Measurements from ENCODE around the gene FUT9. TPM values are rescaled to one million over a fixed set of nuclear protein-coding genes. Genes with fewer than 3 reads are reported as not detected.

FUT9 gene
- total RNA-seq, 2 donors from 2014 or later, result 1.5 to 4.3 TPM

- no peaks in the 10 kb centered on the region for H3K27me3 Mint-ChIP-seq (ENCODE audit: insufficient read depth)
- DNase-seq, result no peak
- Histone ChIP-seq H3K4me3 (ENCODE audit: low read length) (no peak overlapping the region), H3K4me1 (ENCODE audit: control insufficient read depth, insufficient read depth, low read length) (no peaks in the 10 kb centered on the region), H3K9me3 (ENCODE audit: control insufficient read depth, low read length) (peaks cover 6% of the 10 kb centered on the region), H3K36me3 (ENCODE audit: control insufficient read depth, insufficient read depth, low read length) (no peaks in the 10 kb centered on the region), H3K27me3 (ENCODE audit: control insufficient read depth, insufficient read depth, low read length, poor library complexity, severe bottlenecking) (no peaks in the 10 kb centered on the region), H3K27ac (ENCODE audit: low read depth, low read length) (peak overlapping the region; percentile 47), H3K9ac (ENCODE audit: extremely low read depth, low read length, poor library complexity, severe bottlenecking) (no peak overlapping the region)
- no peak for TF ChIP-seq CTCF (conservative IDR thresholded peaks at IDR 0.05)
- no peaks in the 10 kb centered on the region for H3K4me1 Mint-ChIP-seq
- H3K9me3 Mint-ChIP-seq, result peaks cover 7% of the 10 kb centered on the region
- 80 to 87% methylated on average over 4 of the region's 4 CpGs for WGBS, 2 experiments (ENCODE audit: insufficient coverage in 1 of 2, insufficient read length in 1 of 2)
- H3K27ac Mint-ChIP-seq, result no peak overlapping the region
- peaks cover under 1% of the 10 kb centered on the region for H3K36me3 Mint-ChIP-seq (ENCODE audit: low read depth)
- H3K4me3 Mint-ChIP-seq, result no peak overlapping the region
Measured at GRCh38 chr6:96058082-96058481, 42.3 kb downstream of the FUT9 start.

DNA sequence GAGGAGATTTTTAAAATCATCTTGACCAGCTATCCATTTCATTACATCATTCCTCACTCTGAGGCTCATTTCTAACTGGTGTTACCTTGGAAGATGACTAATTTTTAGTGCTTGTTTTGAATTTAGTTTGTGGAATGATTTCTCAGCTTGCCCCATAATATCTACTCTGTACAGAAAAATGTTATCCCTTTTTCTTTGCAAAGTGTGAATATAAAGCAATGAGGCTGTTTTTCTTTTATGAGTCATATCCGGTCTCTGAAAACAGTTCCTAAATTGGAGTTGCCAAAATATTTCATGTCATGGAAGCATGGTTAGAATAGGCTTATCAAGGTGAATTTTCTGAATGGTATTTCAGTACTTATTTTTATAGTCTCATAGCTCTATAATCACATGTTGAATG lies 43.8 kb downstream of the FUT9 start:
- Mint-ChIP-seq H3K27me3 (ENCODE audit: insufficient read depth) (no peaks in the 10 kb centered on the region), H3K4me3 (no peak overlapping the region), H3K9me3 (peaks cover 10% of the 10 kb centered on the region), H3K4me1 (no peaks in the 10 kb centered on the region), H3K36me3 (ENCODE audit: low read depth) (peaks cover 3% of the 10 kb centered on the region), H3K27ac (no peak overlapping the region)
- Histone ChIP-seq H3K36me3 (ENCODE audit: control insufficient read depth, insufficient read depth, low read length) (no peaks in the 10 kb centered on the region), H3K4me3 (ENCODE audit: low read length) (no peak overlapping the region), H3K9ac (ENCODE audit: extremely low read depth, low read length, poor library complexity, severe bottlenecking) (no peak overlapping the region), H3K27ac (ENCODE audit: low read depth, low read length) (no peak overlapping the region), H3K4me1 (ENCODE audit: control insufficient read depth, insufficient read depth, low read length) (no peaks in the 10 kb centered on the region), H3K9me3 (ENCODE audit: control insufficient read depth, low read length) (peaks cover 12% of the 10 kb centered on the region), H3K27me3 (ENCODE audit: control insufficient read depth, insufficient read depth, low read length, poor library complexity, severe bottlenecking) (no peaks in the 10 kb centered on the region)
- WGBS, 2 experiments (ENCODE audit: insufficient coverage in 1 of 2, insufficient read length in 1 of 2), result 100% methylated on average over 1 of the region's 1 CpG; no CpG with 5 or more reads in 1 of the 2 experiments
- TF ChIP-seq CTCF (conservative IDR thresholded peaks at IDR 0.05), result no peak
- no peak for DNase-seq

DNA sequence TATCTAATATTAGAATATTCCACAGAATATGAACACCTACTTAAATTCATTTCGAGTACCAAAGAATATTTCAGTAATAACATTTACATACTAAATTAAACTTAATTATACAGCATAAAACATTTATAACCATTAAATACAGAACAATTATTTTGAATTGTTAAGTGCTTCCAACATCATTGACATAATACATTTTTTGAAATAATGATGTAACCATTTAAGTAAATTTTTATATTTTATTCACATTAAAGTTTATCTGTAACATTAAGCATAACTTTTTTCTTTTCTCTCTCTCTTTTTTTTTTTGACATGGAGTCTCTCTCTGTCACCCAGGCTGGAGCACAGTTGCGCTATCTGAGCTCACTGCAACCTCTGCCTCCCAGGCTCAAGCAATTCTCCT lies 44.5 kb downstream of the FUT9 start:
- no peak overlapping the region for H3K4me3 Mint-ChIP-seq
- H3K27ac Mint-ChIP-seq, result no peak overlapping the region
- no peak for TF ChIP-seq CTCF (conservative IDR thresholded peaks at IDR 0.05)
- Histone ChIP-seq H3K4me3 (ENCODE audit: low read length) (no peak overlapping the region), H3K4me1 (ENCODE audit: control insufficient read depth, insufficient read depth, low read length) (no peaks in the 10 kb centered on the region), H3K36me3 (ENCODE audit: control insufficient read depth, insufficient read depth, low read length) (no peaks in the 10 kb centered on the region), H3K27me3 (ENCODE audit: control insufficient read depth, insufficient read depth, low read length, poor library complexity, severe bottlenecking) (no peaks in the 10 kb centered on the region), H3K9ac (ENCODE audit: extremely low read depth, low read length, poor library complexity, severe bottlenecking) (no peak overlapping the region), H3K9me3 (ENCODE audit: control insufficient read depth, low read length) (peaks cover 12% of the 10 kb centered on the region), H3K27ac (ENCODE audit: low read depth, low read length) (no peak overlapping the region)
- WGBS, 2 experiments (ENCODE audit: insufficient coverage in 1 of 2, insufficient read length in 1 of 2), result 100% methylated on average over 2 of the region's 2 CpGs; no CpG with 5 or more reads in 1 of the 2 experiments
- H3K36me3 Mint-ChIP-seq (ENCODE audit: low read depth), result peaks cover 3% of the 10 kb centered on the region
- peaks cover 10% of the 10 kb centered on the region for H3K9me3 Mint-ChIP-seq
- H3K27me3 Mint-ChIP-seq (ENCODE audit: insufficient read depth), result no peaks in the 10 kb centered on the region
- no peaks in the 10 kb centered on the region for H3K4me1 Mint-ChIP-seq
- DNase-seq, result no peak

All from endodermal cell (in vitro differentiated cells).